HepG2 (cell line): ENCODE results near the gene LEPROT. TPM values are rescaled to one million over a fixed set of nuclear protein-coding genes. Genes with fewer than 3 reads are reported as not detected.

Source experiments
- ARNT2 ChIP-seq: sonication (generic); formaldehyde crosslinking; IDR thresholded peaks from 2 replicates; pipeline ENCODE4 v1.8.0; 2022; ENCODE audit warnings: mild to moderate bottlenecking, low read depth, missing genetic modification reagents, moderate library complexity
- ARNTL ChIP-seq: sonication (generic); formaldehyde crosslinking; IDR thresholded peaks from 2 replicates; pipeline ENCODE4 v1.4.0; 2020; ENCODE audit warnings: mild to moderate bottlenecking, missing genetic modification reagents
- CBFB ChIP-seq: sonication (generic); formaldehyde crosslinking; IDR thresholded peaks from 2 replicates; pipeline ENCODE4 v1.4.0; 2020; ENCODE audit warnings: missing genetic modification reagents
- DNMT1 ChIP-seq: sonication (generic); formaldehyde crosslinking; IDR thresholded peaks from 2 replicates; pipeline ENCODE4 v1.5.1; 2020; ENCODE audit warnings: mild to moderate bottlenecking, missing genetic modification reagents
- EHMT2 ChIP-seq: fragments of 200-600 bp; sonication (generic); IDR thresholded peaks from 2 replicates; pipeline ENCODE4 v1.7.0; 2017; ENCODE audit warnings: antibody characterized with exemption, low read depth, low read length, borderline replicate concordance
- ESRRA ChIP-seq: sonication (generic); formaldehyde crosslinking; IDR thresholded peaks from 2 replicates; pipeline ENCODE4 v1.5.1; 2020; ENCODE audit warnings: mild to moderate bottlenecking, low read depth, missing genetic modification reagents
- FOXJ3 ChIP-seq: sonication (generic); formaldehyde crosslinking; IDR thresholded peaks from 2 replicates; pipeline ENCODE4 v1.4.0; 2020; ENCODE audit warnings: missing genetic modification reagents, mild to moderate bottlenecking, borderline replicate concordance
- MAFG ChIP-seq: sonication (generic); formaldehyde crosslinking; IDR thresholded peaks from 2 replicates; pipeline ENCODE4 v1.5.1; 2020; ENCODE audit warnings: mild to moderate bottlenecking, missing genetic modification reagents
- MTERF4 ChIP-seq: sonication (generic); formaldehyde crosslinking; IDR thresholded peaks from 2 replicates; pipeline ENCODE4 v1.8.0; 2023; ENCODE audit warnings: mild to moderate bottlenecking, missing genetic modification reagents
- NAIF1 ChIP-seq: sonication (generic); formaldehyde crosslinking; IDR thresholded peaks from 2 replicates; pipeline ENCODE4 v1.5.0; 2020; ENCODE audit warnings: mild to moderate bottlenecking, missing genetic modification reagents, borderline replicate concordance
- NR1H2 ChIP-seq: sonication (generic); formaldehyde crosslinking; IDR thresholded peaks from 2 replicates; pipeline ENCODE4 v1.8.1; 2022; ENCODE audit warnings: low read depth, missing genetic modification reagents, borderline replicate concordance
- NR2F6 ChIP-seq, 2 experiments: IDR thresholded peaks; 2 replicates each; pipeline ENCODE4 v1.6.1; 2016; ENCODE audit warnings: antibody characterized with exemption in 1 of 2, mild to moderate bottlenecking in 1 of 2
- PBX3 ChIP-seq: sonication (generic); formaldehyde crosslinking; IDR thresholded peaks from 2 replicates; pipeline ENCODE4 v1.8.1; 2023; ENCODE audit warnings: missing genetic modification reagents, inconsistent platforms, borderline replicate concordance
- RBAK ChIP-seq: sonication (generic); formaldehyde crosslinking; IDR thresholded peaks from 2 replicates; pipeline ENCODE4 v1.5.1; 2020; ENCODE audit warnings: mild to moderate bottlenecking, missing genetic modification reagents
- RFXANK ChIP-seq: IDR thresholded peaks from 2 replicates; pipeline ENCODE4 v1.6.1; 2016
- RORA ChIP-seq: sonication (generic); formaldehyde crosslinking; IDR thresholded peaks from 2 replicates; pipeline ENCODE4 v1.5.0; 2020; ENCODE audit warnings: mild to moderate bottlenecking, missing genetic modification reagents, moderate library complexity
- SALL2 ChIP-seq: sonication (generic); formaldehyde crosslinking; IDR thresholded peaks from 2 replicates; pipeline ENCODE4 v1.8.1; 2023; ENCODE audit warnings: mild to moderate bottlenecking, missing genetic modification reagents, inconsistent platforms
- TARDBP ChIP-seq: sonication (generic); formaldehyde crosslinking; IDR thresholded peaks from 2 replicates; pipeline ENCODE4 v1.8.0; 2022; ENCODE audit warnings: mild to moderate bottlenecking, missing genetic modification reagents
- TOPORS ChIP-seq: sonication (generic); formaldehyde crosslinking; IDR thresholded peaks from 2 replicates; pipeline ENCODE4 v1.8.0; 2023; ENCODE audit warnings: mild to moderate bottlenecking, missing genetic modification reagents
- U2AF1 ChIP-seq: fragments of 200-400 bp; formaldehyde crosslinking; optimal IDR thresholded peaks from 2 replicates; pipeline ENCODE3; 2017; ENCODE audit warnings: mild to moderate bottlenecking, low read depth, low read length
- XRCC5 ChIP-seq: fragments of 200-400 bp; formaldehyde crosslinking; optimal IDR thresholded peaks from 2 replicates; pipeline ENCODE3; 2017; ENCODE audit warnings: mild to moderate bottlenecking, low read length
- ZBTB46 ChIP-seq: sonication (generic); formaldehyde crosslinking; IDR thresholded peaks from 2 replicates; pipeline ENCODE4 v1.4.0; 2020; ENCODE audit warnings: mild to moderate bottlenecking, missing genetic modification reagents, borderline replicate concordance
- ZNF101 ChIP-seq: sonication (generic); formaldehyde crosslinking; IDR thresholded peaks from 2 replicates; pipeline ENCODE4 v1.4.0; 2020; ENCODE audit warnings: mild to moderate bottlenecking, low read depth, missing genetic modification reagents, borderline replicate concordance
- ZNF292 ChIP-seq: sonication (generic); formaldehyde crosslinking; IDR thresholded peaks from 2 replicates; pipeline ENCODE4 v1.8.1; 2022; ENCODE audit warnings: mild to moderate bottlenecking, low read depth, missing genetic modification reagents, borderline replicate concordance
- ZNF468 ChIP-seq: sonication (generic); formaldehyde crosslinking; IDR thresholded peaks from 2 replicates; pipeline ENCODE4 v1.8.0; 2022; ENCODE audit warnings: mild to moderate bottlenecking, moderate library complexity, missing genetic modification reagents
- ZNF75D ChIP-seq: sonication (generic); formaldehyde crosslinking; IDR thresholded peaks from 2 replicates; pipeline ENCODE4 v1.8.1; 2023; ENCODE audit warnings: missing genetic modification reagents, mild to moderate bottlenecking, borderline replicate concordance
- ZNF841 ChIP-seq: sonication (generic); formaldehyde crosslinking; IDR thresholded peaks from 2 replicates; pipeline ENCODE4 v1.8.1; 2023; ENCODE audit warnings: missing genetic modification reagents, borderline replicate concordance
- polyA plus RNA-seq, 8 experiments: library from polyadenylated mRNA; depleted of rRNA in 3 of 8; stranded (reverse) in 7 of 8; unstranded in 1 of 8; fragments of >200 nt; fragmentation: Illumina TruSeq in 4 of 8; extraction: Trizol in 4 of 8; gene quantifications; 2 replicates each; pipeline versions ENCODE4 v1.2.1 to v1.2.3, GENCODE V29; 2011 to 2016; ENCODE audit warnings: low read depth in 4 of 8, missing spikeins in 1 of 8, mixed read lengths in 1 of 8; ENCODE audit not compliant: insufficient read depth in 1 of 8
- total RNA-seq, 5 experiments: library from RNA; depleted of rRNA; stranded (reverse); fragments of >200 nt; fragmentation: Illumina TruSeq; extraction: Trizol; gene quantifications; 2 replicates each; pipeline ENCODE4 v1.2.3, GENCODE V29; 2016; ENCODE audit warnings: low read depth in 1 of 5

LEPROT gene
- total and polyA plus RNA-seq, 2 of the 13 experiments (the other 11 are each of a cell fraction or from before 2014, with no cell fraction given): 36.8 to 51.4 TPM

GRCh38 chr1:65420590-65421350 lies at the start of gene LEPROT, which contains the start of gene LEPR (continued):
- no peak; the same call in 1 of the 2 replicates for TF ChIP-seq ZNF292 (CRISPR knock-in tag)
- TF ChIP-seq NR1H2 (CRISPR knock-in tag): no peak; the same call in 1 of the 2 replicates
- TF ChIP-seq ZNF101 (CRISPR knock-in tag): no peak
- TF ChIP-seq CBFB (CRISPR knock-in tag): 0 out of 2 replicates have a peak, but pooled peaks have one; percentile 78
- TF ChIP-seq ESRRA (CRISPR knock-in tag): no peak
- no peak for TF ChIP-seq MAFG (CRISPR knock-in tag)
- TF ChIP-seq RORA (CRISPR knock-in tag): no peak
- peak; percentile 67 for TF ChIP-seq XRCC5
- no peak for TF ChIP-seq NR2F6 (IDR thresholded peaks at IDR 0.05)
- TF ChIP-seq NR2F6 (CRISPR knock-in tag; IDR thresholded peaks at IDR 0.05): peak; percentile 44; the same call in 1 of the 2 replicates
- TF ChIP-seq PBX3: no peak
- TF ChIP-seq RBAK (CRISPR knock-in tag): no peak
- no peak; the same call in 1 of the 2 replicates for TF ChIP-seq TARDBP (CRISPR knock-in tag)
- TF ChIP-seq FOXJ3 (CRISPR knock-in tag): peak; percentile 23; the same call in 1 of the 2 replicates
- TF ChIP-seq ZNF841 (CRISPR knock-in tag): no peak
- TF ChIP-seq DNMT1 (CRISPR knock-in tag): peak; percentile 45; the same call in 1 of the 2 replicates
- TF ChIP-seq ZNF75D (CRISPR knock-in tag): no peak
- peak; percentile 68 for TF ChIP-seq SALL2 (CRISPR knock-in tag)
- peak; percentile 56; the same call in 1 of the 2 replicates for TF ChIP-seq TOPORS
- no peak for TF ChIP-seq MTERF4 (CRISPR knock-in tag)
- TF ChIP-seq RFXANK (CRISPR knock-in tag): no peak
- TF ChIP-seq ZNF468 (CRISPR knock-in tag): no peak
- TF ChIP-seq NAIF1 (CRISPR knock-in tag): 0 out of 2 replicates have a peak, but pooled peaks have one; percentile 34
- peak; percentile 85; the same call in 1 of the 2 replicates for TF ChIP-seq ARNT2 (CRISPR knock-in tag)
- no peak for TF ChIP-seq ZBTB46 (CRISPR knock-in tag)
- TF ChIP-seq EHMT2: no peak
- TF ChIP-seq ARNTL (CRISPR knock-in tag): no peak
- no peak for TF ChIP-seq U2AF1
